PC-9 (cell line): ENCODE results near the gene TXNDC5.

ENCODE experiments used
- CTCF ChIP-seq: fragments of 200-600 bp; sonication (generic); conservative IDR thresholded peaks from 2 replicates; pipeline ENCODE4 v1.6.1; 2017; ENCODE audit warnings: mixed run types, antibody characterized with exemption, mild to moderate bottlenecking, moderate library complexity
- EZH2 ChIP-seq: fragments of 200-600 bp; sonication (generic); IDR thresholded peaks from 2 replicates; pipeline ENCODE4 v1.8.0; 2017; ENCODE audit warnings: antibody characterized with exemption, low read depth

- TF ChIP-seq CTCF: no peak
- no peak for TF ChIP-seq EZH2
Measured at GRCh38 chr6:7933794-7934193, 23.2 kb upstream of the TXNDC5 start.
